ENCODE data around the gene FAM47E. TPM values are rescaled to one million over a fixed set of nuclear protein-coding genes. Genes with fewer than 3 reads are reported as not detected.

FAM47E gene
- total and polyA plus RNA-seq, 2 of the 8 experiments (the other 6 are each of a cell fraction or from before 2014, with no cell fraction given): 1.3 to 1.4 TPM

Other genes with a start within 250 kb of the FAM47E start
- not detected in 2 replicates for gene CXCL9, start 244.2 kb upstream of the FAM47E start, total RNA-seq (2021; fragmentation: NEBNext Ultra II Directional; extraction: Animal tissue kit (Norgen Biotek cat#: 25700))
- gene CXCL9, start 244.2 kb upstream of the FAM47E start, polyA plus RNA-seq (2011; rRNA removed): not detected in 2 replicates
- not detected in 2 replicates for gene CXCL10, start 228.2 kb upstream of the FAM47E start, total RNA-seq (2021; fragmentation: NEBNext Ultra II Directional; extraction: Animal tissue kit (Norgen Biotek cat#: 25700))
- not detected in 2 replicates for gene CXCL10, start 228.2 kb upstream of the FAM47E start, polyA plus RNA-seq (2011; rRNA removed)
- gene CXCL11, start 215.7 kb upstream of the FAM47E start, total RNA-seq (2021; fragmentation: NEBNext Ultra II Directional; extraction: Animal tissue kit (Norgen Biotek cat#: 25700)): 0.33 TPM in 1 of 2 replicates, not detected in the other
- gene CXCL11, start 215.7 kb upstream of the FAM47E start, polyA plus RNA-seq (2011; rRNA removed): 0.16 and 0.18 TPM in 2 replicates
- 0.63 and 2.0 TPM in 2 replicates for gene ART3, start 177.0 kb upstream of the FAM47E start, total RNA-seq (2021; fragmentation: NEBNext Ultra II Directional; extraction: Animal tissue kit (Norgen Biotek cat#: 25700))
- gene ART3, start 177.0 kb upstream of the FAM47E start, polyA plus RNA-seq (2011; rRNA removed): 0.13 and 0.21 TPM in 2 replicates
- gene NUP54, start 103.3 kb upstream of the FAM47E start, total RNA-seq (2021; fragmentation: NEBNext Ultra II Directional; extraction: Animal tissue kit (Norgen Biotek cat#: 25700)): 99.2 and 103 TPM in 2 replicates
- 31.1 and 51.4 TPM in 2 replicates for gene NUP54, start 103.3 kb upstream of the FAM47E start, polyA plus RNA-seq (2011; rRNA removed)
- gene SCARB2, start 37.9 kb upstream of the FAM47E start, total RNA-seq (2021; fragmentation: NEBNext Ultra II Directional; extraction: Animal tissue kit (Norgen Biotek cat#: 25700)): 35.7 and 40.2 TPM in 2 replicates
- gene SCARB2, start 37.9 kb upstream of the FAM47E start, polyA plus RNA-seq (2011; rRNA removed): 13.8 and 18.5 TPM in 2 replicates
- 1.4 and 1.7 TPM in 2 replicates for gene STBD1, start 55.0 kb downstream of the FAM47E start, total RNA-seq (2021; fragmentation: NEBNext Ultra II Directional; extraction: Animal tissue kit (Norgen Biotek cat#: 25700))
- 0.45 and 0.47 TPM in 2 replicates for gene STBD1, start 55.0 kb downstream of the FAM47E start, polyA plus RNA-seq (2011; rRNA removed)
- not detected in 2 replicates for gene CCDC158, start 169.4 kb downstream of the FAM47E start, total RNA-seq (2021; fragmentation: NEBNext Ultra II Directional; extraction: Animal tissue kit (Norgen Biotek cat#: 25700))
- not detected in 2 replicates for gene CCDC158, start 169.4 kb downstream of the FAM47E start, polyA plus RNA-seq (2011; rRNA removed)
- 34.0 and 35.6 TPM in 2 replicates for gene SHROOM3, start 183.5 kb downstream of the FAM47E start, total RNA-seq (2021; fragmentation: NEBNext Ultra II Directional; extraction: Animal tissue kit (Norgen Biotek cat#: 25700))
- gene SHROOM3, start 183.5 kb downstream of the FAM47E start, polyA plus RNA-seq (2011; rRNA removed): 15.8 and 19.7 TPM in 2 replicates

Measured in H1 (cell line).